ENCODE results near the gene GRID1. TPM values are rescaled to one million over a fixed set of nuclear protein-coding genes. Genes with fewer than 3 reads are reported as not detected.

The GRID1 gene
- total RNA-seq, 1 donor from 2014 or later = under 0.01 TPM

GRCh38 chr10:86401588-86402282 lies 35.1 kb upstream of the GRID1 start:
- FAIRE-seq = no peak
- no peak for DNase-seq (ENCODE audit: low read depth)
- H3K27me3 ChIP-seq (ENCODE audit: control insufficient read depth, insufficient read depth, low read length) = no peaks in the 10 kb centered on the region
- H3K36me3 ChIP-seq (ENCODE audit: control insufficient read depth, insufficient read depth, low read length) = no peaks in the 10 kb centered on the region
- TF ChIP-seq CTCF (IDR thresholded peaks at IDR 0.05; ENCODE audit: insufficient read depth, low read length, severe bottlenecking) = no peak
- H3K4me3 ChIP-seq (ENCODE audit: low read depth, low read length) = peak overlapping the region; percentile 59

GRCh38 chr10:86400705-86401587 lies 34.4 kb upstream of the GRID1 start:
- TF ChIP-seq CTCF (IDR thresholded peaks at IDR 0.05; ENCODE audit: insufficient read depth, low read length, severe bottlenecking) = peak; percentile 19
- FAIRE-seq (no peak), DNase-seq (ENCODE audit: low read depth) (peak; percentile 47)
- Histone ChIP-seq H3K27me3 (ENCODE audit: control insufficient read depth, insufficient read depth, low read length) (no peaks in the 10 kb centered on the region), H3K4me3 (ENCODE audit: low read depth, low read length) (peak overlapping the region; percentile 59), H3K36me3 (ENCODE audit: control insufficient read depth, insufficient read depth, low read length) (no peaks in the 10 kb centered on the region)

GRCh38 chr10:86399879-86400704 lies 33.5 kb upstream of the GRID1 start:
- no peaks in the 10 kb centered on the region for H3K27me3 ChIP-seq (ENCODE audit: control insufficient read depth, insufficient read depth, low read length)
- H3K36me3 ChIP-seq (ENCODE audit: control insufficient read depth, insufficient read depth, low read length) = no peaks in the 10 kb centered on the region
- TF ChIP-seq CTCF (IDR thresholded peaks at IDR 0.05; ENCODE audit: insufficient read depth, low read length, severe bottlenecking) = peak; percentile 93
- FAIRE-seq = no peak
- H3K4me3 ChIP-seq (ENCODE audit: low read depth, low read length) = peak overlapping the region; percentile 59
- DNase-seq (ENCODE audit: low read depth) = peak; percentile 87

GRCh38 chr10:86399514-86399878 lies 32.9 kb upstream of the GRID1 start:
- no peak for FAIRE-seq
- no peak overlapping the region for H3K4me3 ChIP-seq (ENCODE audit: low read depth, low read length)
- H3K27me3 ChIP-seq (ENCODE audit: control insufficient read depth, insufficient read depth, low read length) = no peaks in the 10 kb centered on the region
- no peak for TF ChIP-seq CTCF (IDR thresholded peaks at IDR 0.05; ENCODE audit: insufficient read depth, low read length, severe bottlenecking)
- no peak for DNase-seq (ENCODE audit: low read depth)
- no peaks in the 10 kb centered on the region for H3K36me3 ChIP-seq (ENCODE audit: control insufficient read depth, insufficient read depth, low read length)

GRCh38 chr10:86397120-86397519 lies 30.5 kb upstream of the GRID1 start:
- no peaks in the 10 kb centered on the region for H3K36me3 ChIP-seq (ENCODE audit: control insufficient read depth, insufficient read depth, low read length)
- no peak for TF ChIP-seq CTCF (IDR thresholded peaks at IDR 0.05; ENCODE audit: insufficient read depth, low read length, severe bottlenecking)
- H3K4me3 ChIP-seq (ENCODE audit: low read depth, low read length) = no peak overlapping the region
- no peak for DNase-seq (ENCODE audit: low read depth)
- H3K27me3 ChIP-seq (ENCODE audit: control insufficient read depth, insufficient read depth, low read length) = no peaks in the 10 kb centered on the region
- no peak for FAIRE-seq

All from bronchial epithelial cell (primary cell).